ENCODE measurements around the gene CTCF. TPM values are rescaled to one million over a fixed set of nuclear protein-coding genes. Genes with fewer than 3 reads are reported as not detected.

Gene CTCF
- total RNA-seq, 1 donor from 2014 or later = 25.9 TPM

DNA sequence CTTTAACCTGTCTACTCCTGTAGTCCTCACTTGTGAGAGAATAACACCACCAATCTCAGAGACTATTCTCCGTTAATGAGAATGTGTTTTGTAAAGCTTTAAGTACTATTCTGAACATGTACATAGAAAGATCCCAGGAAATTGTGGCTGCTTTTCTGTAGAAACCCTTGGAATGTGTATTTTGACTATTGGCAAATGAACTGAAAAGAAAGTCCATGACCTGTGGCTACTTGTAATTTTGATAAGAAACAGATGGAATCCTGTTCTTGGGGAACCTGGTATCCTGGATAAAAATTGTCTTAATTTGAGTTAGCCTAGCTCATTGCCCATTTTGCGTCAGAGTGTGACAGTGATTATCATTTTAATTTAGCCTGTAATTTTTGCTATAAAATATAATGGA, 9.1 kb downstream of the CTCF start:
- no peak overlapping the region for H3K4me3 ChIP-seq (ENCODE audit: low read depth, low read length)
- TF ChIP-seq, protein P1, sequence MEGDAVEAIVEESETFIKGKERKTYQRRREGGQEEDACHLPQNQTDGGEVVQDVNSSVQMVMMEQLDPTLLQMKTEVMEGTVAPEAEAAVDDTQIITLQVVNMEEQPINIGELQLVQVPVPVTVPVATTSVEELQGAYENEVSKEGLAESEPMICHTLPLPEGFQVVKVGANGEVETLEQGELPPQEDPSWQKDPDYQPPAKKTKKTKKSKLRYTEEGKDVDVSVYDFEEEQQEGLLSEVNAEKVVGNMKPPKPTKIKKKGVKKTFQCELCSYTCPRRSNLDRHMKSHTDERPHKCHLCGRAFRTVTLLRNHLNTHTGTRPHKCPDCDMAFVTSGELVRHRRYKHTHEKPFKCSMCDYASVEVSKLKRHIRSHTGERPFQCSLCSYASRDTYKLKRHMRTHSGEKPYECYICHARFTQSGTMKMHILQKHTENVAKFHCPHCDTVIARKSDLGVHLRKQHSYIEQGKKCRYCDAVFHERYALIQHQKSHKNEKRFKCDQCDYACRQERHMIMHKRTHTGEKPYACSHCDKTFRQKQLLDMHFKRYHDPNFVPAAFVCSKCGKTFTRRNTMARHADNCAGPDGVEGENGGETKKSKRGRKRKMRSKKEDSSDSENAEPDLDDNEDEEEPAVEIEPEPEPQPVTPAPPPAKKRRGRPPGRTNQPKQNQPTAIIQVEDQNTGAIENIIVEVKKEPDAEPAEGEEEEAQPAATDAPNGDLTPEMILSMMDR (conservative IDR thresholded peaks at IDR 0.05; ENCODE audit: low read depth, low read length) = no peak
- no peak for DNase-seq (ENCODE audit: low read depth)

DNA sequence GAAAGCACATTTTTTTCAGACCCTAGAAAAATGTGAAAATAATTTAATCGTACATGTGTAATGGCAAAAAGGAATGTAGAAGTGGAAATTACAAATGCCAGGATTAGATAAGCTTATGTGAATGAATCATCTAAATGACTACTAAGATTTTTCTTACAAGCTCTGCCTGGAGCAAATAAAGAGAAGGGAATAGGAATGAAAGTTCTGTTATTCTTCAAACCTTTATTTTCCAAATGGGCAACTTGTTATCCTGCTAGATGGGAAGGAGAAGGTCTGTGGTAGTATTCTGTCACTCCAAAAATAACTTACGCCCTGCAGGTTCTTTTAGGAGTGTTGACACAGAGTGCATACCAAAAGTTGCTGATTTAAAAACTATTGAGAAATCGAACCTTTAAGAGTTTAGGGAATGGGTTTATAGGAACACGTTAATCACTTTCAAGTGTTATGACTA, 9.7 kb downstream of the CTCF start:
- TF ChIP-seq, protein P1 (conservative IDR thresholded peaks at IDR 0.05; ENCODE audit: low read depth, low read length) = no peak
- no peak for DNase-seq (ENCODE audit: low read depth)
- no peak overlapping the region for H3K4me3 ChIP-seq (ENCODE audit: low read depth, low read length)

DNA sequence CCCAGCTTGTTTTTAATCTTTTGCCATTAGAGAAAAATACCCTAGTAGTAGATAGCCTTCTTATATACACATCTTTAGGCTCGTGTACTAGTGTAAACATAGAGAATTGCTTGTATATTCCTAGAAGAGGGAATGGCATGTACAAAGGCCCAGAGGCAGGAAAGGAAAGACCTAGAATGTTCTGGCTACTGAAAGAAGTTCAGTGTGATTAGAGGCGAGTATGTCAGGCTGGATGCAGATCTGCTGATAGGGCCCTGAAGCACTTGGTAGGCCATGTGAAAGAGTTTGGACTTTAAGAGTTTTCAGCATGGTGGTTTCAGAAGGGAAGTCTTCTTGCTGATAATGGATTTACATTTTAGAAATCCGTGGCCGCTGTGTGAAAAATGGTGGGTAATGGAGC, 17.4 kb downstream of the CTCF start:
- TF ChIP-seq, protein P1 (conservative IDR thresholded peaks at IDR 0.05; ENCODE audit: low read depth, low read length) = no peak
- no peak overlapping the region for H3K4me3 ChIP-seq (ENCODE audit: low read depth, low read length)
- DNase-seq (ENCODE audit: low read depth) = no peak

DNA sequence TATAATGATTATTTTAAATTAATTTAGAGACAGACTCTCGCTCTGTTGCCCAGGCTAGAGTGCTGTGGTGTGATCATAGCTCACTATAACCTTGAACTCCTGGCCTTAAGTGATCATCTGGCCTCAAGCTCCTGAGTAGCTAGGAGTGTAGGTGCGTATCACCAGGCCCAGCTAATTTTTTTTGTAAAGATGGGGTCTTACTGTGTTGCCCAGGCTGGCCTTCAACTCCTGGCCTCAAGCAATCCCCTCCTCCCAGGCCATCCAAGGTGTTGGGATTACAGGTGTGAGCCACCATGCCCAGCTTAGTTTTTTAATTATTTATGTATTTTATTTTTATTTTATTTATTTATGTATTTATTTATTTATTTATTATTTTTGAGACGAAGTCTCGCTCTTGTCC, 17.9 kb downstream of the CTCF start:
- TF ChIP-seq, protein P1 (conservative IDR thresholded peaks at IDR 0.05; ENCODE audit: low read depth, low read length) = no peak
- H3K4me3 ChIP-seq (ENCODE audit: low read depth, low read length) = no peak overlapping the region
- no peak for DNase-seq (ENCODE audit: low read depth)

DNA sequence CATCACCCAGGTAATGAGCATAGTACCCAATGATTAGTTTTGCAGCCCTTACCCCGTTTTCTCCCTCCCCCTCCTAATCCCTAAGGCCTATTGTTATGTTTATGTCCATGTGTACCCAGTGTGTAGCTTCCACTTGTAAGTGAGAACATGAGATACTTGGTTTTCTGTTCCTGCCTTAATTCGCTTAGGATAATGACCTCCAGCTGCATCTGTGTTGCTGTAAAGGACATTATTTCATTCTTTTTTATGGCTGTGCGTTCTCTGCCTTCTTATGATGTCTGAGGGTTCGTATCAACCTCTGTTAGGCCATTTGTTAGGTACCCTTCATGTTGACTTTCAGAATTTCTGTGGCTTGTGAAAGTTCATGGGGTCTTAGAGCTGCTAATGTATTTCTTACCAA, 31.0 kb downstream of the CTCF start:
- no peak overlapping the region for H3K4me3 ChIP-seq (ENCODE audit: low read depth, low read length)
- TF ChIP-seq, protein P1 (conservative IDR thresholded peaks at IDR 0.05; ENCODE audit: low read depth, low read length) = no peak
- no peak for DNase-seq (ENCODE audit: low read depth)

DNA sequence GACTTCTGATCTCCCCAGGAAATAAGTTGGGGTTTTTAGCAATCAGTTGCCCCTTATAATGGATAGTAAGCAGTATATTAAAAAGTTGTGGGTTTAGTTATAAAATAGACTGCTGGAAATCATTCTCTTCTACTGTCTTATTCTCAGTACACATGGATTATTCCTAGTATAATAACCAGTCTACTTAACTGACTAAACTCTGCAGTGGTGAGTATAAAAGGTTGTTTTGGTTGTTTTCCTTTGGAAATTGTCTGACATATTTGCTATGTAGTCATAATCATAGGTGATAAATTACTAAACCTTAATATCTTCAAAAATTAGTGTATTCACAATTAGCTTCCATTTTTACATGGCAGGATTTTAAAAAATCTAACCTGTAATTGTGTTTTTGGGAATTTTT, 31.4 kb downstream of the CTCF start:
- TF ChIP-seq, protein P1 (conservative IDR thresholded peaks at IDR 0.05; ENCODE audit: low read depth, low read length) = no peak
- DNase-seq (ENCODE audit: low read depth) = no peak
- no peak overlapping the region for H3K4me3 ChIP-seq (ENCODE audit: low read depth, low read length)

DNA sequence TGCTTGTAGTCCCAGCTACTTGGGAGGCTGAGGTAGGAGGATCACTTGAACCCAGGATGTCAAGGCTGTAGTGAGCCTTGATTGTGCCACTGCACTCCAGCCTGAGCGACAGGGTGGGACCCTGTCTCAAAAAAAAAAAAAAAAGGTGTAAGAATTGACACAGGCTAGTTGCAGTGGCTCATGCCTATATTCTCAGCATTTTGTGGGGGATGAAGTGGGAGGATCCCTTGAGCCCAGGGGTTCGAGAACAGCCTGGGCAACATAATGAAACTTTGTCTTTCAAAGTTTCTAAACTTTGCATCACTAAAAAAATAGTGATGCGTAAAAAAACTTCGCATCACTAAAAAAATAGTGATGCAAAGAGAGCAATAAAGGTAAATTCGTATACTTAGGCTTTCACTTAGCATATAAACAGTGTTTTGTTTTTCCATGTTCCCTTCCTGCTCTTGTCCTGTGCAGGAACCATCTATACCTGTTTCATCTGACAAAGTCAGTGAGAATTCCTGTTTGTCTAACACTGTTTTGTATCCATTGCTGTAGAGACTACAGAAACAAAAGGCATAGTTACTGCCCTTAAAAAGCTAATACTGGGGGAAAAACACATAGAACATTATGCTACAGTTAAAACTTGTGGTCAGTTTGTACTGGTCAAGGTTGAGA, 32.1 kb downstream of the CTCF start:
- TF ChIP-seq, protein P1 (conservative IDR thresholded peaks at IDR 0.05; ENCODE audit: low read depth, low read length) = no peak
- DNase-seq (ENCODE audit: low read depth) = no peak
- H3K4me3 ChIP-seq (ENCODE audit: low read depth, low read length) = no peak overlapping the region

Measured in epithelial cell of proximal tubule (primary cell).